RPMI8226 (cell line): ENCODE data around the gene FAM241A.
"Not testable (repeated sequence)": the region's sequence is repeated elsewhere in the genome, so short reads cannot be mapped to it uniquely, and the experiment has no call there.

Experiments used
- DNase-seq: peaks from one replicate; pipeline ENCODE4 v3.0.0-alpha.2; 2015

The FAM241A gene

DNA sequence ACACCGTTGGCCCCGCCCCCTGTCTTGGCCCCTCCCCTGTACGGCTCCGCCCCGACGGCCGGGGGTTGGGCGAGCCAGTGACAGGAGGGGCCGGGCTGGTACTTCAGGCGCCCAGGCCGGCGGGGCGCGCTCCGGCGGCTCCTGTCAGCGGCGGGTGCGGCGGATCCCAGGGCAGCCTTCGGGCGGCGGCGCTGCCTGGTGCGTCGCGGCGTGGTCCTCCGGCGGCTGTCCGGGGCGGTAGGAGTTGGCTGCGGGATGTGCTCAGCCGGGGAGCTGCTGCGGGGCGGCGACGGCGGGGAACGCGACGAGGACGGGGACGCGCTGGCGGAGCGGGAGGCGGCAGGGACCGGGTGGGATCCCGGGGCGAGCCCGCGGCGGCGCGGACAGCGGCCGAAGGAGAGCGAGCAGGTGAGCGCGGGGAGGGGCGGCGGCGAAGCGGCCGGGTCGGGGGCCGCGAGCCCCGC is at the start of gene FAM241A:
Gene FAM241A (plus strand): TSS at position 129 of the 464 bp plus-strand sequence. CDS start 127 bp downstream, at position 256.
- DNase-seq, result peak; percentile 82

DNA sequence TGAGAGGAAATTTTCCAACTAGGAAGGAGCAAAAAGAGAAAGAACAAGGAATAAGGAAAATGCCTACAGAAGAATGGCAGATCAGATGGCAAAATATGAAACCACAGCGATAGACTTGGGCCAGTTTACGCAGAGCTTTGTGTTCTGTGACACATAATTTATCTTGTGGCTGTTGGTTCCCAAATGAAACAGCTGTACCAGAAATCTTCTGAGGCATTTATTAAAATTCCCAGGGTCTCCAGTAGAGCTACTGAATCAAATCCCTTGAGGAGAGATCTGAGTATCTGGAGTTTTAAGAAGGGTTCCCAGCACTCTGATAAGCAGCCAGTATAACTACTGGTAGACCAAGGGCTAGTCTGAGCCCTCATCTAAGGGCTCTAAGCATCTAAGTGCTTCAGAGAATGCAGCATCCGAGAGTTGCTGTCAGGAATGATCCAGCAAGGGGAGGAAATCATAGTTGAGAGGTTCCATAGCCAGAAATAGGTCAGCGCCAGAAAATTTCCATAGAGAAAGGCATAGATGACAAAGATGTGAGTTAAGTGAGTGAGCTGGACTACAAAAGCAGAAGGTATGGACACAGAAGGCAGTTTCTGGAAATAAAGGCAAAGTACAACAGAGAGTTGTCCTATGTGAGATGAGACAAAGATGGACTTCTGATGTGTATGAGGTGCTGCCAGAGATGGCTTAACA is 46.3 kb upstream of the FAM241A start:
- no peak for DNase-seq

DNA sequence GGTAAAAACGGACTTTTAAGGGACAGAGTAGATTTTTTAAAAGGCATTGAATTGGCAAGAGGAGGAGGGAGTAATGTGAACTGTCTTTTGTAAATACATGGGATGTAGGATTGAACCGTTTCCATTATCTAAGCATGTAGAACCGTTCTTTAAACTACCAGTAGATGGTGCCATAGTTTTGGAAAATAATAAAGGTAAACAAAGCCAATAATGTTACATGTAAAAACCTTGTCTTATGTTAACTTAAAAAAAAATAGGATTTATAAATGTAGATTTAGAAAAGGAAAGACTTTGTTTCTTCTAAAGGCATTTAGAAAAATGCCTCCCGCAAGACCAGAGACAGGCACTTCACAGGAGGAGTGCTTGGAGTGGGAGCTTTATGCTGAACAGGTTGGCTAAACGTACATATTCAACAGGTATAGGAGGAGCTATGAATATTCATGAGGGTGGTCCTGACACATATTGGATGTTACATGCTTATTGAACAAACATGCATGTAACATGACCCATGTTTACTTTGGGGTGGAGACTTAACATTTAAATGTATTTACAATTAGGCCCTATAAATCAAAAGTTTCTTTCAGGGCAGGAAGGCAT is 45.5 kb upstream of the FAM241A start:
- DNase-seq, result peak; percentile 23

DNA sequence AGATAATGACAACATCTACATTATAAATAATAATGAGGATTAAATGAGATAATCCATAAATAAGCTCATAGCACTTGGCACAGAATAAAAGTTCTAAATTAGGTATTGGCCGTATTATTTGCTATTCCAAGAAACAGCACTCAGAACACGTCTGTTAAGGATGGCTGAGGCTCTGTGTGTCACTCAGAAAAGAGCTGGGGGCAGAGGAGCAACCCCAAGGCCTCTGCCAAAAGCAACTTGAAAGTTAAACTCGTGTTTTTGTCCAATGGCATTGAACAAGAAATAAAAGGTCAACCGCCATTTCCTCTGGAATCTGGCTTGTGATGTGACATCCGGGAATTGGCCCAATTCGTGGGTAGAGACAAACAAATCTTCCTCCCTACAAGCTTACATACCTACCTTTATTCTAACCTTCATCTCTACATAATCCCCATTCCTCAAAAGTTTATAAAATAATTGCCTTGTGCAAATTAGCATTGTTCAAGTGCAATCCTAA is 42.3 kb upstream of the FAM241A start:
- no peak for DNase-seq

DNA sequence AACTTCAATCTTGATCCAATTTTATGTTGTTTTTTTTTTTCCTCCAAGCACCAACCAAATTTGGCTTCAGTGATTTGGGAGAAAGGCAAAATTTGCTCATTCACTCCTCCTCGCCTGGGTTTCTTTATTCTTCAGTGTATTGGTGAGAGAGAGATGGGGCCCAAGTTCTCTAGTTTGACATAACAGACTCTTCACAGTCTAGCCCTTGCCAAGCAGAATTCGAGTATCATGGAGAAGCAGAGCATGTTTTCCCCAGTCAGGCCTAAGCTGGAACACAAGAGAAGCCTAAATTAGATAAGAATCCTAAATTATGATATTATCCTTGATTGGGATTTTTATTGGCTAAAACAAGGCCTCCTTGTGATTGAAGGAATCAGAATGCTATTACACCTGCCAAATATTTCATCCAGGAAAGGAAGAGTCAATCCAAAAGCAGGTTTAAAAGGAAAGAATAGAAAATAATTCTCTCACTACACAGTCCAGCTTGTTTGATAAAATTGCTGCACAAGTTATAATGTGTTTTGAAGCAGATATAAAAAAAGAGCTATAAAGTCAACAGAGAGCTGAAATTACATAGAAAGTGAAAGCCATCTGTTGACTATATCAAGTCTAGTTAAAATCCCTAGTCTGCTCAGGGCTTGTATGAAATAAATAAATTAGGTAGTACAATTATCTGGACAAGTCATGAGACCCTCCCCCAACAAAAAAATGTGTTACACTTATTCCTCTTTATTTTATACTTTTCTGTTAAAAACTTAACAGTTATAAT is 39.9 kb upstream of the FAM241A start:
- DNase-seq, result no peak

DNA sequence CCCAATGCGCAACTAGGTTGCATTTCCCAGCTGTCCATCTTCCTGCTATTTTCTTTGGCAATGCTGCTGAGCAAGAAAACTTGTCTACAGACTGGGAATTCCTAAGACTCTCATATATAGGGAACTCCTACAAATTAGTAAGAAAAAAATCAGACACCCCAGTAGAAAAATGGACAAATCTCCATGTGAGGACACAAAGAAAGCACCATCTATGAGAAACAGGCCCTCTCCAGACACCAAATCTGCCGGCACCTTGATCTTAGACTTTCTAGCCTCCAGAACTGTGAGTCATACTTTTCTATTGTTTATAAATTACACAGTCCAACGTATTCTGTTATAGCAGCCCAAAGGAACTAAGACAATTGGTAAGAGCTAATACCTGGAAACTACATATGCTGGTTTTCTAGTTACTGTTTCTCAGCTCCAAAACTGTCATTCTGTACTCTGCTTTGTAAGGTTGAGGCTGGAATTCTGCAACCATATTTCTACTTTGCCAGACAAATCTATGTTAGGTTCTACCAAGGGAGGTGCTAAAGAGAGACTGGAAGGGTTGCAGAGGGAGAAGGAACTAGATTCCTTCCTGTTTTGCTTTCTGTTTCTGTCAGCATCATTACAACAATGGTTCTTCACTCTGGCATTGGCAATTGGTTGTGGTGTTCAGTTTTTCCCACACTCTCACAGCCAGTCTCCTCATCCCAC is 35.7 kb upstream of the FAM241A start:
- DNase-seq, result no peak

DNA sequence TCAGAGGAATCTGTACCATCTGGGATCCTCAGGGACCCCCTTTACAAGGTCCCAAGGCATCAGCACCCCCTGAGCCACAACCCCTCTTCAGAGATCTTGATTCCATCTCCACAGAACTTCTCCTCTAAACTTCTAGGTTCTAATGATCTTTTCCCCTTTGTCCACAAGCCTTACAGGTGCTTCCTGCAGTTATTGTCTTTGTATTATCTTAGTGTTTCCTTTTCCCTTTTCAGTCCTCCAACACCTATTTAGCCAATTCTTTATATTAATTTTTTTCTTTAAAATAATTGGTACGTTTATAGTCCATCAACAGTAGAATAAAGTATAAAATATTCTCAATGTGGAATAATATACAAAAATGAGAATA is 35.2 kb upstream of the FAM241A start:
- no peak for DNase-seq

DNA sequence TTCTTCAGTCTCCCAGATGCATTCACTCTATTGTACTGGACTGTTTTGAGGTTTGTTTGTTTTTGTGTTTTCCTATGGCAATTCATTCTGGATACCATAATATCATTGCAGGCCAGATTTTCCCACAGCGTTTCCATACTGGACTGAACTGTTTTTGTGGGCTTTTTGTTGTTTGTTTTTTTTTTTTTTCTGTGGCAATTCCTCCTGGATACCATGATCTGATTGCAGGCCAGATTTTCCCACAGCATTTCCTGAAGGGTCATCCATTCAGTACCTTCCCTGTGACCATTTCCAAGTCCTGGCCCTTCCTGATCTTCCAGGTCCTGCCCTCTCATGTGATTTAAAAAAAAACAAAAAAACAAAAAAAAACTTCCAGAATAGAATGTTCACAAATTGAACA is 33.9 kb upstream of the FAM241A start:
- no peak for DNase-seq

DNA sequence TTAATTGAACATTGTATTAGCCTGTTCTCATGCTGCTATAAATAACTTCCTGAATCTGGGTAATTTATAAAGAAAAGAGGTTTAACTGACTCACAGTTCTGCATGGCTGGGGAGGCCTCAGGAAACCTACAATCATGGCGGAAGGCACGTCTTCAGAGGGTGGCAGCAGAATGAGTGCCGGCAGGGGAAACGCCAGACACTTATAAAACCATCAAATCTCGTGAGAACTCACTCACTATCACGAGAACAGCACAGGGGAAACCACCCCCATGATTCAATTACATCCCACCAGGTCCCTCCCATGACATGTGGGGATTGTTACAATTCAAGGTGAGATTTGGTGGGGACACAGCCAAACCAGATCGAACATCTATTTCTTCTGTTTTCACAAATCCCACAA is 33.2 kb upstream of the FAM241A start:
- DNase-seq, result not testable (repeated sequence)

DNA sequence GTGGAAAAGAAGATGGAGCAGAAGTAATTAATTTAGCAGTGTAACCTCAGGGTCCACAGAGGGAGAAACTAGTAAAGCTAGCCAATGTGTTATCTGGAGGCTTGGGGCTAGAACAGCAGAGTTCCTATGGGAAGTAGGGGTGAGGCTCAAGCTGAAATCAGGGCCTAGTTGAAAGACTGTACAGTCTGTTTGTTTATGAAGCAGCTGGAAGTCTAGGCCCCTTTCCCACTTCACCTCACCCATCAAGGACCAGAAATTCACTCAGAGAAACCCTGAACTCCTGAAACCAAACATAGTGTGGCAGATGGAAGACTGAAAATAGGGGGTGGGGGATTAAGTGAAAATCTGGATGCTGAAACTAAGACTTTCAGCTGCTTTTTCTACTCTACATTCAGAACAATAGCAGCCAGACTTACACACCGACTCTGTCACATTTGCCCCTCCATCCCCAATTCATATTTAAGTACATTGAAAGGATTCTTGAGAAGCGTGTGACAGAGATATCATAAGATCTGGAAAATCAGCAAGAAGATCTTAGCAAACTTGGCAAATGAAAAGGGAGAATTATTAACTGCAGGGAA is 32.6 kb upstream of the FAM241A start:
- no peak for DNase-seq

DNA sequence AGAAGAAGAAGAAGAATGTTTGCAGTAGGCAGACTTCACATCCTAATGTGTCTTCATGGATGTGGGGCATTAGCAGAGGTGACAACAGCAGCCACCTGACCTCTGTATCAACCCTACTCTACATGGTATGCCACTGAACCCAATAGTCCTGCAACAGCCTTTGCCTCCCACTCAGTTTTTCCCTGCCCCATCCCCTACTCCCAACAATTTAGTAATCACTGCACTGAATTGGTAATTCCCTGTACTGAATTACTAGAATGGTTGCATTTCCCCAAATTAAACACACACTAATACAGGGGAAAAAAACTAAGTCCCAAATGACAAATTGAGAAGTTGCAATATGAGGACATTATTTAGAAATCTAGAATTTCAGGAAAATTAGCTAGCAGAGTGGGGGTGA is 31.4 kb upstream of the FAM241A start:
- DNase-seq, result no peak

DNA sequence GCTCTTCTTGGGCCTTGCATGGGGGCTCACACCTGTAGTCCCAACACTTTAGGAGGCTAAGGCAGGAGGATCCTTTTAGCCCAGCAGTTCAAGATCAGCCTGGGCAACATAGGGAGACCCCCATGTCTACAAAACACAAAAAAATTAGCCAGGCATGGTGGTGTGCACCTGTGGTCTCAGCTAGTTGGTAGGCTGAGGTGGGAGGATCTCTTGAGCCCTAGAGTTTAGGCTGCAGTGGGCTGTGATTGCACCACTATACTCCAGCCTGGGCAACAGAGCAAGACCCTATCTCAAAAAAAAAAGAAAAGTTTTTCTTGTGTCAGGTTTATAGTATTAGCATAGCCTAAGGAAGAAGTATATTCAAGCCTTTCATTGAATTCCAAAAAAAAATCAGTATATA is 30.8 kb upstream of the FAM241A start:
- DNase-seq, result no peak

DNA sequence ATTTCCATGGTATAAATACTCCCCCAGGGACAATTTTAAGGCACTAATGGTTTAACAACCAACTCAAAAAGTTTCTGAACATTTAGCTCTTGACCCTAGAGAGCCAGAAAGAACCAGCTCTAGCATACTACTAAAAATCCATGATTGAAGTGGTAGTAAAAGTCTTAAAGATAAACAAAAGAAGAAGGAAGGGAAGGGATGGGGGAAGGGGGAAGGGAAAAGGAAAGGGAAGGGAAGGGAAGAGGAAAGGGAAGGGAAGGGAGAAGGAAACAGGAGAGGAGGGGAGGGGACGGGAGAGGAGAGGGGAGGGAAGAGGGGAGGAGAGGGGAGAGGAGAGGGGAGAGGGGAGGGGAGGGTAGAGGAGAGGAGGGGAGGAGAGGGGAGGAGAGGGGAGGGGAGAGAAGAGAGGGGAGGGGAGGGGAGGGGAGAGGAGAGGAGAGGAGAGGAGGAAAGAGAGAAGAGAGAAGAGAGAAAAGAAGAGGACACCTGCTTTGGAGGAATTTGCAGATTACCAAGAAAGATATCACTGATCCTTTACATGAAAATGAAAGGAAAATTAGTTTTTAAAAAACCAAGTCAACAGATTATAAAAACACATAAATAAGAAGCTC is 26.4 kb upstream of the FAM241A start:
- no peak for DNase-seq

DNA sequence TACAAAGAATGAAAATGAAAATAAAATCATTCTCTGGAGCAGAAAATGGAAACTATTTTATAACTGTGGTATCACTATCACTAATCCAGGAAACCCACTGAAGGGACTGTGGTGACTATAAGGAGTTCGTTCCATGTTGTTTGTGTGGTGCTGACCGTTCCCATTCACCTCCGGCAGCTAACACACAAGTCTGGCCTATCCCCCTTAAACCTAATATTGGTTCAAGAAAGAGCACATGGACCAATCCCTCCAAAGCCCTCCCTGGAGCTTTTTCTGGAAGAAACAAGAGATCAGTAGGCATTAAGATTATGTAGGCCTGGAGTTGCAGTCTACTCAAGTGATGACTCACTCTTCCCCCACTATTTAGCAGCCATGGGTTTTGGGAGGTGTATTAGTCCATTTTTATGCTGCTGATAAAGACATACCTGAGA is 25.9 kb upstream of the FAM241A start:
- DNase-seq, result no peak

DNA sequence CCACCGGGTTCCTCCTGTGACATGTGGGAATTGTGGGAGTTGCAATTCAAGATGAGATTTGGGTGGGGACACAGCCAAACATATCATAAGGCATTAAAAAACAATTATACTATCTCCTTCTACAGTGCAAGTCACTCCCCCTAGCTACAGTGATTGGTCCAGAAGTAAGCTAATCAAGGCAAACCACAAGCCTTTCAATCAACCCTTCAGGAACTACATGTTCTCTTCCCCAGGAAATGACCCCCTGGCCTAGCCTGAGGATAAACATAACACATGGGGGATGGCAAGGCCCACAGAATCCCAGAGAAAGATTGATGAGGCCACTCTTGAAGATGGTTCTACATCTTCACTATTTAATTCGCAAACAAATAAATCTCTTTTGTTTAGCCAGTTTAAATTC is 25.2 kb upstream of the FAM241A start:
- no peak for DNase-seq

DNA sequence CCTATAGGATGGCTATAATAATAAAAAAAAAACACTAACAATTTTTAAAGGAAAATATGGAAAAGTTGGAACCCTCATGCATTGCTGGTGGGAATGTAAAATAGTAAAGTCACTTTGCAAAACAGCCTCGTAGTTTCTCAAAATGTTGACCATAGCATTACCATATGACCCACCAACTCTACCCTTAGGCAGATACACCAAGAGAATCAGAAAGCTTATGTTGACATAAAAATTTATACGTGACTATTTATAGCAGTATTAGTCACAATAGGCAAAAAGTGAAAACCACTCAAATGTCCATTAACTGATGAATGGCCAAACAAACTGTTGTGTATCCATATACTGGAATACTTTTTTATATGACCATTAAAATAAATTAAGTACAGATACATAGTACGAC is 19.8 kb upstream of the FAM241A start:
- no peak for DNase-seq

DNA sequence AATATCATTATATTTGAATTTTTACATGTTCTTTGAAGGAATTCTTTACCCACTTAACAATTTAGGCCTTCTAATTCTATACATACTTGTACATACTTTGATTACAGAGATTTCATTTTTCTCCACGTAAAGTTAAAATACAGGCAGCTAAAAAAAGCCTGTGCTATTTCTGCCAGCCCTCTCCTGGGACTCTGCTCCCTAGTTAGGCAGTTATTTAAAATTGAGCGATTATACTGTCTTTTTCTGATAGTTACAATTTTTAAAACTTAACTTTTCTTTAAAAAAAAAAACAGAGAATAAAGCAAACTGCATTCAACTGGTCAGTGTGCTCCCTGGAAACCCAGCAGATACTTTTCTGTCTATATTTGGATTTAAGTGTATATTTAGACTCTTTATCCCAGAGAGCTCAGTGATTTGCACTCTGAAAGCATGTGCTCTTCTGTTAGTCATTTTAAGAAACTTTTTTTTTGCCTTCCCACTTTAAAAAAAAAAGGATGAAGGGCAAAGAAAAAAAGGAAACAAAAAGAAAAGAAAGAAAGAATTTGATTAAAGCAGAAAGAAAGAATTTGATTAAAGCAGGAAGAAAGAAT is 18.1 kb upstream of the FAM241A start:
- no peak for DNase-seq

DNA sequence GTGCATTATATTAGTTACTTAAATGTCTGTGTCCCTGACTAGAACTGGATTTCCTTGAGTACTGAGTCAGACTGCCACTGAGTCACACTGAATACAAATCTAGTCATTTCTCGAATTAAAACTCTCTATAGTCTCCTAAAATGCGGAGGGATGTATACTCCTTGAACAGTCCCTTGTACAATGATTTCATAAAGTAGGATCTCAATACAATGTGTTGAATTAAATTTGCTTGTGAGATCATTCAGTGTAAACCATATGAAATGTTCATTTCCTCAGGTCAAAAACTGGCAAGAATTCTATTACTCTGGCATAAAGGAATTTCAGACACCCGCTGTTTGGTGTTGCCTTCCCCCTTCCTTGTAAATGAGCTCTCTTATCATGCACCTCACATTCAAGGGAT is 17.5 kb upstream of the FAM241A start:
- DNase-seq, result no peak

DNA sequence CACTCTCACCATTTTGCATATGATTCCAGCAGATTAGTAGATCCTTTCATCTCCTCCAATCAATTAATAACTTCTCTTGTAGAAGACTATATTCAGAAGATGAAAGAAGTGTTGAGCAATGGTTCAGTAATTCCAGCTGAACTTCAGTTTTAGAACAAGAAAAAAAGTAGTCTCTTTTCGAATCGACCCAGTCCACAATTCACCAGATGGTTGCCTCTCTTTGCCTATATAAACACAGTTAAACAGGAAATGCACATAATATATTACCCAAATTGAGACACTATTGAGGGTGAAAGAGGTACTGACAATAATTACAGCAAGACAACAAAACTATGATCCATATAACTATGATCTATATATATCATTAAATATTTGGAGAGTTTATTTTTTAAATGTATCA is 16.8 kb upstream of the FAM241A start:
- no peak for DNase-seq

DNA sequence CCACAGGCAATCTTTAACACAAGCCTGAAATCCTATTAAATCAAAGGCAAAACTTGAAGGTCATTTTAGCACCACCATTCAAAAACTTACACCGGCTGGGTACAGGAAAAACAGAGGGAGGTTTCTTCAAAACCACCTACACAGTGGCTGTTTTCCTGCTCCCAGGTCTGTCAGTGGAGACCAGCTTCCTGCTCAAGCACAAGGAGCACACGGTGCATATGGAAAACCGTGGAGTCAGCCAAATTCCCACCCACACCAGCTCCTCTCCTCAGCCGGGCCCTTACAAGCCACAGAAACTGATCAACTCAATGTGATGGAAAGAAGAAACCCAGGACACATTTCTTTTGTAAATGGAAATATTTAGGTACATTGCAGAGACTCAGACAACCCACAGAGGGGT is 14.3 kb upstream of the FAM241A start:
- no peak for DNase-seq

DNA sequence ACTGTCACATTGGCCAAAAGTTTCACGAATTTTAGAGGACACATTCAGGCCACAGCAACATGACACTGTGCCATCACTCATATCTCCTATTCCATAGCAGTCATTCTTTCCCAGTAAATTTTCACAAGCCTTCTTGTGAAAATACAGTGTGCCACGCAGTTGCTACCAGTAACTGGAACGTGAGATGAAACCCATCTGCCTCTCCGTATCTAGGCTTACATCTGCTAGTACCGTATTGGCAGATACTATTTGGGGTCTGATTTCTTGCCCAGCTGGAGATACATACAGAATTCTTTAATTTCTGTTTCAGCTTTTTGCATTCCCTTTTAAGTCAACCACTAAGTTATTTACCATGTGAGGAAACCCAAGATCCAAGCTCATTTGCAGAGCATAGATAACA is 8.7 kb upstream of the FAM241A start:
- no peak for DNase-seq

DNA sequence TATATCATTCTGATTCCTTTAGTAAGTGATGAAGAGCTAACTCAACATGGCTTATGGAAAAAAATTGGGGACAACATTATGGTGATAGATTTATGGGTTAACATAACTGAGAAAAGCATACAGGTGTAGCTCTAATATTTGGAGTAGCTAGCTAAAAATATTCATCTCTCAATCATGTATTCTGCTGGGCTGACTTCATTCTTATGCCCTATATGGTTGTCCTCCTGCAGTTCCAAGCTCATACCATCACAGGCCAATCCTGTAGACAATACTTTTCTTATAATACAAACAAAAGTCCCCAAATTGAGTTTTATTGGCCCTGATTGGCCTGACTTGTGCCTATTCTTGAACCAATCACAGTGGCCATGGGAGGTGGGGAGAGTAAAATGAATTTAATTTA is 6.7 kb upstream of the FAM241A start:
- DNase-seq, result no peak
